SK-N-SH (cell line): ENCODE results near the gene MSH2.

ENCODE experiments used
- CTCF ChIP-seq: fragments of 200-600 bp; sonication (generic); IDR thresholded peaks from 2 replicates; pipeline ENCODE4 v1.6.1; 2017; ENCODE audit warnings: antibody characterized with exemption, mild to moderate bottlenecking, moderate library complexity
- JUND ChIP-seq: IDR thresholded peaks from 2 replicates; pipeline ENCODE4 v1.4.0; 2012
- MAX ChIP-seq: IDR thresholded peaks from 2 replicates; pipeline ENCODE4 v1.4.0; 2012; ENCODE audit warnings: low read depth
- POLR2AphosphoS5 ChIP-seq: IDR thresholded peaks from 2 replicates; pipeline ENCODE4 v1.6.1; 2012; ENCODE audit warnings: low read depth, low read length
- SIN3A ChIP-seq: IDR thresholded peaks from 2 replicates; pipeline ENCODE4 v1.6.1; 2012; ENCODE audit warnings: low read depth, mild to moderate bottlenecking, low read length, moderate library complexity, borderline replicate concordance
- TAF1 ChIP-seq: IDR thresholded peaks from 2 replicates; pipeline ENCODE4 v1.6.1; 2012; ENCODE audit warnings: low read depth, mild to moderate bottlenecking, low read length, moderate library complexity, borderline replicate concordance

DNA sequence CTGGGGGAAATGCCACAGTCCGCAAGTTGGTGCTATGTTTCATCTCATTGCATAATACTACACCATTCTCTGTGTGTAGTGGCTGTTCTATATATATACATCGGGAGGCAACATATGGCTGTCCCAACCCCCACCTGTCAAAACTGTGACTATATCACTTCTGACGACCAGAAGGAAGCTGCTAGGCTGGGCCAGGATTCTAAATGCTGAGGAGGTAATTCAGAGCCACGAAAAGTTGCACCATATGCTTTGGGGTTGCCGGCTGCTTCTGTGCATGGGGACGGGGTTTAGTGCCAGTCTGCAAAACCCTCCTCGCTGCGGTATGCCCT, 117.3 kb downstream of the MSH2 start:
- TF ChIP-seq SIN3A, result no peak
- no peak for TF ChIP-seq TAF1
- no peak for TF ChIP-seq CTCF
- TF ChIP-seq JUND, result no peak
- no peak for TF ChIP-seq POLR2AphosphoS5
- no peak for TF ChIP-seq MAX
